ENCODE results near the gene RAB11FIP2. TPM values are rescaled to one million over a fixed set of nuclear protein-coding genes. Genes with fewer than 3 reads are reported as not detected.

Gene RAB11FIP2
- total RNA-seq, 1 donor from 2014 or later = 17.4 TPM

DNA sequence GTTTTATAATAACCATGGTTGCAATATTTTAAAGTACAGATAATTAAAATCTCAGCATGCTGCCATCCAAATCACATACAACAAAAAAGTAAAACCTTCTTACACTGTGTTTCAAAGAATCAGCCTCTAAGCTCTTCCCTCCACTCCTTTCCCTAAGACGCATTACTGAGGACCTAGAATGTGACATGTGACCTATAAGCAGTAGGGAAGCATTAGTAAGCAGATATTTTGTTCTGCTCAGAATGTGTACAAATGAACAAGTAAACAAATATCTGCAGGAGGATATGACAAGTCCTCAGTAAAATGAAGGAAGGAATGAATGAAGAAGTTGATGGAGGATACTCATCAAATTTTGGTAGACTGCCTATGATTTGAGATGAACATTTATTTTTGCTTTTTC is 49.1 kb downstream of the RAB11FIP2 start:
- no peaks in the 10 kb centered on the region for H3K27me3 ChIP-seq (ENCODE audit: insufficient read depth, low read length)
- H3K27ac ChIP-seq (ENCODE audit: low read depth, low read length) = no peak overlapping the region
- no peak overlapping the region for H2AFZ ChIP-seq (ENCODE audit: low read depth, low read length)
- H3K9me3 ChIP-seq (ENCODE audit: insufficient read depth, low read depth, low read length) = no peaks in the 10 kb centered on the region
- H3K9ac ChIP-seq (ENCODE audit: low read length) = no peak overlapping the region
- Mint-ChIP-seq H3K4me3 (ENCODE audit: unreplicated experiment) (no peak overlapping the region), H3K9me3 (ENCODE audit: unreplicated experiment) (no peaks in the 10 kb centered on the region), H3K4me1 (ENCODE audit: low read depth, unreplicated experiment) (peaks cover 2% of the 10 kb centered on the region), H3K36me3 (ENCODE audit: low read depth, unreplicated experiment) (peaks cover 2% of the 10 kb centered on the region), H3K27me3 (ENCODE audit: low read depth, unreplicated experiment) (no peaks in the 10 kb centered on the region), H3K27ac (ENCODE audit: unreplicated experiment) (no peak overlapping the region)
- no peak for TF ChIP-seq EZH2 (IDR thresholded peaks at IDR 0.05; ENCODE audit: insufficient read depth, low read length)
- TF ChIP-seq, protein P1, sequence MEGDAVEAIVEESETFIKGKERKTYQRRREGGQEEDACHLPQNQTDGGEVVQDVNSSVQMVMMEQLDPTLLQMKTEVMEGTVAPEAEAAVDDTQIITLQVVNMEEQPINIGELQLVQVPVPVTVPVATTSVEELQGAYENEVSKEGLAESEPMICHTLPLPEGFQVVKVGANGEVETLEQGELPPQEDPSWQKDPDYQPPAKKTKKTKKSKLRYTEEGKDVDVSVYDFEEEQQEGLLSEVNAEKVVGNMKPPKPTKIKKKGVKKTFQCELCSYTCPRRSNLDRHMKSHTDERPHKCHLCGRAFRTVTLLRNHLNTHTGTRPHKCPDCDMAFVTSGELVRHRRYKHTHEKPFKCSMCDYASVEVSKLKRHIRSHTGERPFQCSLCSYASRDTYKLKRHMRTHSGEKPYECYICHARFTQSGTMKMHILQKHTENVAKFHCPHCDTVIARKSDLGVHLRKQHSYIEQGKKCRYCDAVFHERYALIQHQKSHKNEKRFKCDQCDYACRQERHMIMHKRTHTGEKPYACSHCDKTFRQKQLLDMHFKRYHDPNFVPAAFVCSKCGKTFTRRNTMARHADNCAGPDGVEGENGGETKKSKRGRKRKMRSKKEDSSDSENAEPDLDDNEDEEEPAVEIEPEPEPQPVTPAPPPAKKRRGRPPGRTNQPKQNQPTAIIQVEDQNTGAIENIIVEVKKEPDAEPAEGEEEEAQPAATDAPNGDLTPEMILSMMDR (IDR thresholded peaks at IDR 0.05; ENCODE audit: insufficient read depth, low read depth, low read length) = no peak
- H3K4me1 ChIP-seq (ENCODE audit: insufficient read depth, low read length) = no peaks in the 10 kb centered on the region
- DNase-seq (ENCODE audit: low read depth) (no peak), FAIRE-seq (no peak)
- H3K79me2 ChIP-seq (ENCODE audit: insufficient read depth, low read length) = no peaks in the 10 kb centered on the region
- no peak overlapping the region for H3K4me2 ChIP-seq (ENCODE audit: low read length)
- no peak overlapping the region for H3K4me3 ChIP-seq (ENCODE audit: insufficient read depth, low read depth, low read length)
- no peaks in the 10 kb centered on the region for H4K20me1 ChIP-seq (ENCODE audit: insufficient read depth, low read length)
- H3K36me3 ChIP-seq (ENCODE audit: insufficient read depth, low read length) = no peaks in the 10 kb centered on the region

DNA sequence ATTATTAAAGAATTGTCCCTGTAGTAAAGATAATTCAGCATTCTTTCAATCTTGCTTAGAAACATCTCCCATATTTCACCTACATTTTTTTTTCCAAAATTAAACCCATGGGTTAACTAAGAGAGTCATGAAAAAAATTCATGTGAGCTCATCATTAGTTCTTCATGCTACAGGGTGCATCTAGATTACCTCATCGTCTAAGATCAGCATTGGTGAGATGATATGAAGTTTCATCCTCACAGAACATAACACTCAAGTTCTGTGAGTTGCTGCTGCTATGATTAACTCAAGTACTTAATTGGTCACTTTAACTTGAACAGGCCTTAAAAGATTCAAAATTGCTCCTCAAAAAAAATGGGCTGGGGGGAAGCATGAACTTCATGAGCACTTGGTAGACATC is 50.0 kb downstream of the RAB11FIP2 start:
- no peaks in the 10 kb centered on the region for H4K20me1 ChIP-seq (ENCODE audit: insufficient read depth, low read length)
- H3K9me3 ChIP-seq (ENCODE audit: insufficient read depth, low read depth, low read length) = no peaks in the 10 kb centered on the region
- no peaks in the 10 kb centered on the region for H3K36me3 ChIP-seq (ENCODE audit: insufficient read depth, low read length)
- no peaks in the 10 kb centered on the region for H3K79me2 ChIP-seq (ENCODE audit: insufficient read depth, low read length)
- H2AFZ ChIP-seq (ENCODE audit: low read depth, low read length) = no peak overlapping the region
- no peak overlapping the region for H3K4me2 ChIP-seq (ENCODE audit: low read length)
- Mint-ChIP-seq H3K27me3 (ENCODE audit: low read depth, unreplicated experiment) (no peaks in the 10 kb centered on the region), H3K36me3 (ENCODE audit: low read depth, unreplicated experiment) (peaks cover 2% of the 10 kb centered on the region), H3K9me3 (ENCODE audit: unreplicated experiment) (no peaks in the 10 kb centered on the region), H3K27ac (ENCODE audit: unreplicated experiment) (no peak overlapping the region), H3K4me1 (ENCODE audit: low read depth, unreplicated experiment) (no peaks in the 10 kb centered on the region), H3K4me3 (ENCODE audit: unreplicated experiment) (no peak overlapping the region)
- TF ChIP-seq EZH2 (IDR thresholded peaks at IDR 0.05; ENCODE audit: insufficient read depth, low read length) = no peak
- TF ChIP-seq, protein P1 (IDR thresholded peaks at IDR 0.05; ENCODE audit: insufficient read depth, low read depth, low read length) = no peak
- FAIRE-seq (no peak), DNase-seq (ENCODE audit: low read depth) (no peak)
- H3K4me1 ChIP-seq (ENCODE audit: insufficient read depth, low read length) = no peaks in the 10 kb centered on the region
- H3K27ac ChIP-seq (ENCODE audit: low read depth, low read length) = no peak overlapping the region
- H3K9ac ChIP-seq (ENCODE audit: low read length) = no peak overlapping the region
- no peaks in the 10 kb centered on the region for H3K27me3 ChIP-seq (ENCODE audit: insufficient read depth, low read length)
- H3K4me3 ChIP-seq (ENCODE audit: insufficient read depth, low read depth, low read length) = no peak overlapping the region

DNA sequence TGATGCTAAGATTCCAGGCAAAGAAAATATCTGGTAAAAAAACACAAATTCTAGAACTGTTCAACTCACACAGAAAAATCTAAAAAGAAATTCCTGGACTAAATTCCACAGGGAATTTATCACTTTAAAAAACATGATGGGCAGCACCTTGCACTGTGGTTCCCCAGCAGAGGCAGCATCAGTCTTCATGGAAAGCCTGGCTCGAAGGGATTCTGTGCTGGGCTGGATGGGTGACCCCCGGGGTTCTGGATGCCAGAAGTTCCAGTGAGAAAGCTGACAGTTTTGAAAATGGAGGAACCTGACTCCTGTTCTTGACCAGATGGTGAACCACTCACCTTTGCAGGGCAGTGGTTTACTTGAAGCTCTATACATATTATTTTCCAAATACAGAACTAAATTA is 52.0 kb downstream of the RAB11FIP2 start:
- Mint-ChIP-seq H3K4me1 (ENCODE audit: low read depth, unreplicated experiment) (no peaks in the 10 kb centered on the region), H3K4me3 (ENCODE audit: unreplicated experiment) (no peak overlapping the region), H3K27ac (ENCODE audit: unreplicated experiment) (no peak overlapping the region), H3K36me3 (ENCODE audit: low read depth, unreplicated experiment) (no peaks in the 10 kb centered on the region), H3K27me3 (ENCODE audit: low read depth, unreplicated experiment) (no peaks in the 10 kb centered on the region), H3K9me3 (ENCODE audit: unreplicated experiment) (no peaks in the 10 kb centered on the region)
- Histone ChIP-seq H3K27ac (ENCODE audit: low read depth, low read length) (no peak overlapping the region), H2AFZ (ENCODE audit: low read depth, low read length) (no peak overlapping the region), H3K4me2 (ENCODE audit: low read length) (no peak overlapping the region), H4K20me1 (ENCODE audit: insufficient read depth, low read length) (no peaks in the 10 kb centered on the region), H3K4me3 (ENCODE audit: insufficient read depth, low read depth, low read length) (no peak overlapping the region), H3K36me3 (ENCODE audit: insufficient read depth, low read length) (no peaks in the 10 kb centered on the region), H3K4me1 (ENCODE audit: insufficient read depth, low read length) (no peaks in the 10 kb centered on the region), H3K27me3 (ENCODE audit: insufficient read depth, low read length) (no peaks in the 10 kb centered on the region), H3K9me3 (ENCODE audit: insufficient read depth, low read depth, low read length) (no peaks in the 10 kb centered on the region), H3K79me2 (ENCODE audit: insufficient read depth, low read length) (no peaks in the 10 kb centered on the region), H3K9ac (ENCODE audit: low read length) (no peak overlapping the region)
- DNase-seq (ENCODE audit: low read depth) (no peak), FAIRE-seq (no peak)
- no peak for TF ChIP-seq EZH2 (IDR thresholded peaks at IDR 0.05; ENCODE audit: insufficient read depth, low read length)
- TF ChIP-seq, protein P1 (IDR thresholded peaks at IDR 0.05; ENCODE audit: insufficient read depth, low read depth, low read length) = no peak

All from astrocyte (in vitro differentiated cells and primary cell).